HPDE6-E6E7 (cell line): Measurements from ENCODE around the gene MTUS2.

ENCODE experiments used
- DNase-seq: peaks from one replicate; pipeline ENCODE4 v3.0.0; 2011; ENCODE audit warnings: missing footprints; ENCODE audit errors: extremely low spot score

MTUS2 gene

GRCh38 chr13:29106651-29107050 lies 286.5 kb downstream of the MTUS2 start:
- no peak for DNase-seq

DNA sequence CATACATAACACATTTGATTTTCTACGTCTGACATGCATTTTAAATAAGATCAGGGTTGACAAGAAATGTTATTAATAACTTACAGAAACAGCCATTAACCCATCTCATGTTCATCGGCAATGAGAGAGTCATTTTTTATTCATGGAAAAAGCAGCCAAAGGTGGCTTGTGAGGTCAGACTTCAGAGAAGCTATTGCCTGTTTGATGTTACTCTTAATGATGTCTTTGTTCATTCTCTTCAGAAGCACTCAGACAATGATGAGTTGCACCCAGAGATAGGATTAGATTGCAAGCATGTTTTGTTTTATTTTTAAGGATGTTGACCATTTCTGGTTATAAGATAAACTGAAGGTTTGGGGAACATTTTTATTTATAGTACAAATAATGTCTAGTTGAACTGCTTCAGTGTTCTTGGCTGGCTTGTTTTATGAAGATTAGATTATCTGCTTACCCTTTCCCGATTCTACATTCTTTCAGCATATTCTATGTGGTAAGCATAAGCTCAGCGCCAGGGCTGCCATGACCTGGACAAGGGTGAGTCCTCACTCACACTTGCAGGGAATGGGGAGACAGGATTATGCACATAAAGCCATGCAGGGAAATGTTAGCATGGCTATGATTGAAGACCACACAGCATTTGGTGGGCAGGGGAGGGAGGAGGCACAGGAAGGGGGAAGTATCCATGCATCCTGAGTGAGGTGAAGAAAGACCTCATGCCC lies 288.1 kb downstream of the MTUS2 start:
- DNase-seq, result no peak

DNA sequence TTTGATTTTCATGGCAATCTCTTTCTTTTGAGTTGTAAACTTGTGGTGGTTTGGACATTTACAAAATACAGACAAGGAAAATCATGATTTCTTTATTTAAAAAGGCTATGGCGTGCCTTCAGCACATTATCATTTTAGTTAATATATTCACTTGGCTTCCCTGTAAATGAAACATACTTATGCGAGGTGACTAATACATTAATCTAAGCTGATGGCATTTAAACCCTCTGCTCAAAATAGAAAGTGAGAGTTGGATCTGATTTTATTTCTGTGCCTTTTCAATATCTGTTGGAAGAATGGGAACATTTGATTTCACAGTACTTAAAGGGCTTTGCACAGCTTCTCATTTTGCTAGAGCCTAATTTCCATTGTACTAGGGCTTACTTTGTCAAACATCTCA lies 289.8 kb downstream of the MTUS2 start:
- DNase-seq, result no peak

GRCh38 chr13:29111446-29111845 lies 291.3 kb downstream of the MTUS2 start:
- no peak for DNase-seq

DNA sequence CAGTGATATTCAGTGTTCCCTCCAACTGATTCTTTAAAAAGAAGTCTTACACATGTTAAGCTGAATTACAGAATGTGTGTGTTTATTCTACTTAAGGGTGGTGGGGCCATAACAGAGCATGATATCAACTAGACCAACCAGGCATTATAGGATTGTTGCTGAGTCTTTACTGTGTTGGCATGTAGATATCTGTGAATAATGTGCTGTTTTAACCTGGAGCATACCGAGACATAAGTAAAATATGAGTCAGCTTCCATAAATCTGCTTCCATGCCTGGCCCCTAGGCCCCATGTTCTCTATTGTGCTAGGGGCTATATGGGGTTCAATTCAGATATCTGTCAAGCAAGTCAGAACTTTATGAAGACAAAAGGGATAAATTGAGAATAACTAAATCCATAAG lies 295.7 kb downstream of the MTUS2 start:
- DNase-seq, result no peak

DNA sequence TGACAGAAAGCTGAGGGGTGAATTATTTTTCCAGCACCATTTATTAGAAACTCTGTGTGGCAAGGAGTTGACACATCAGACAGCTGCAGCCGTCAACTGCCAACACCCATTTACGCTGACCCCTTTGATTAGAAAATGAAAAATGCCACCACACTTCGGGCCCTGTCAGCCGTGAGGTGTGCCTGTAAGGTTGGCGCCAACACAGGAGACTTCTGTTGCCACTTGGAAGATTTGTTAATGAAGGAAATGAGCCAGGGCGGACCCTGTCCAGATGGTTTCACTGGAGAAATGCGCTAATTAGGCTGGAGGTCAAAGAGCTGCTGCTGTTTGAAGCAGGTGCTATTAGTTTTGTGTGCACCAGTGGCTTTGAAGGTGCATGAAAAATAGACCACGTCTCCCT lies 297.5 kb downstream of the MTUS2 start:
- DNase-seq, result no peak

DNA sequence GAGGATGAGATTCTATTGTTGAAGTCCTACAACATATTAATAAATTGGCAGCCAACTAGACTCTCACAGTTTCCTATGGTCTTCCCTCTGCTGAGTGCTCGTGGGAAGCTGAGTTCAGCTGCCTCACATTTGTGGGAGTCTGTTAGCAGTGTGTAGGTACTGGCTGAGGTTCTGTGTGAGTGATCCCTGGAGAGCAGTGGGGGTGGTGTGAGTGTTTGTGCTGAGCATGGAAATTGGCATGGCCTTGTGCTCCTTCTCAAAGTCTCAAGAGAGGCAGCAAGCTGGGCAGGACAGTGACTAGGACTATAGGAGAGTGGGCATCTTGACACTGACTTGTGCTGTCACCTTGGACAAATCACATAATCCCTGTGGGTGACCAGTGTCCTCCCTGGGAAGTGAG lies 298.3 kb downstream of the MTUS2 start:
- no peak for DNase-seq

DNA sequence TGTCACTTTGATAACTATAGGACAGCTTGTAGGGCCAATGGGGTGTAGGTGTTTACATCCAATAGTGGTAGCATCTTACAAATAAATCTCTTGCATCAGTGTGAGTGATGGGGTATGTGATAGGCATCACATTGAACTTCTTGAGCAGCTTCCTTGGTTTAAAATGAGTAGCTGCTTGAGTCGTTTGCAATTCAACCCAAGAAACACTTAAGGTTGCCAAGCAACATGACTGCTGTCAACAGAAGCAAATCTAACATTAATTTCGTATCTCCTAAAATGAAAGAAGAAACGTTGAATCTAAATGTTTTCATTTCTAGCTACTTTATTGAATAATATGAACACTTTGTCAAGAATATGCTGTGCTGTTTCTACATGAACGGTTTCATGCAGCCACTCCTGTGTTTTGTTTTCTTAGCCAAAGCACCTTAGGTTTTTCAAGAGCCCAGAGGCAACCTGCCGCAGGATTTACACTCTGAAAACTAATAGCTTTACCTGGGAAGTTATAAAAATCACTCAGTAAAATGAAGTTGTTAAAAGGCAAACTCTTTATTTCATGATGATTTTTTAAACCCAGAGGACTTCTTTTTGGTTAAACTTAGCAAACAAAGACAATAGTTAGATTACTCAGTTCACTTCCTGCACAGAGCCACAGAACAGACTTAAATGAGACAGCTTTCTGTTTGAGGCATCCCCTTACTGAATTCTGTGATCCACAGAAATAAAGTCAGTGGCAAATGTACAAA lies 305.2 kb downstream of the MTUS2 start:
- no peak for DNase-seq

DNA sequence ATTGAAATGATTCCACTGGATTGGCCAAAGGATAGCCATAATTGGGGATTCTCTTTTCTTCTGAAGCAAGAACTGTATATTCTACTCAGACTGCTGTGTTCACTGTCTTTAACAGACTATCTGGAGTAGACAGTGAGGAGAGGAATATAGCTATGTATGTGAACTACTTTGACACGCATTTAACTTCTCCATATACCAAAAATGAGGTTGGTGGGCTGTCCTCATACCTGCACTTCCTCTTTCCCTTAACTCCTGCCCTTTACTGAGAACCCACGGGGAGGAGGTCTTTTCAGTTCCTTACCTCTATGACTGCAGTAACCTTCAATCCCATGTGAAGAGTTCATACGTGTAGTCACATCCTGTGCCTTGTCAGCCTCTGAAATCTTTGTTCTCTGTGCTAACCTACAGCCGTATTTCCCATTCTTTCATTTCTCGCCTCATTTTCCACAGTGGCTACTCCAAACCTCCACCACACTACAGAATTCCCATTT lies 305.8 kb downstream of the MTUS2 start:
- no peak for DNase-seq

DNA sequence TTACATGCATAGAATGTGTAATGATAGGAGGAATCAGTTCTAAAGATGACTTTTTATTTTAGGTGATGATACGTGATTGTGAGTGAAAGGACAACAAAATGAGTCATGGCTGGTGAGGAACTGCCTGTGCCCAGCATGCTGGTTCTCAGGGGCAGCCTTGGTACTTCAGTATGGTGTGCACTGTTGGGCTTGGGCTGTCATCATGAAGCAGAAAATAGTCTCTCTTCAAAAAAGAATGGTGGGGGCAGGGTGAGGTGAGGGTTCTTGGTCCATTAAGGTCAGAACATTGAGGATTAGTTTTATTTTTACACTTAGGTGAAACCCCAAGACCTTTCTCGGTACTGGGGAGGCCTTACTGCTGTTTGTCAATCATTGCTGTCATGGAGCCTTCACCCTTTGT lies 309.5 kb downstream of the MTUS2 start:
- no peak for DNase-seq

DNA sequence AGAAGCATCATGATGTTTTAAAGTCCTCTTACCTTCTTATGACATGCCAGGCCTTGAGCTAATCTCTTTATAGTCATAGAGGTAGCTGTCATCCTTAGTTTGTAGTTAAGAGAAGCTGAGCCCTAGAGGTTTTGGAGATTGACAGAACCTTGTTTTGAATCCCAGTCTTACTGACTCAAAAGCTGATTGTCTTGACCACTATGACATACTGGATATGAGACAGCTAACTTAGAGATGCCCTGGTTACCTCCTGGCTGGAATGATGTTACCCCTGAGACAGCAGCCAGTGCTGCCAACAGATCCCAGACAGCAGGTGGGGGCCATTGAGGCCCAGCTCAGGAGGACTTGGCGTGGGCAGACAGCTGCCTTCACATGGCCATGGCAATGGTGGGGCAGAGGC lies 311.0 kb downstream of the MTUS2 start:
- no peak for DNase-seq

- DNase-seq, result no peak
Measured at GRCh38 chr13:29131881-29132668, 311.9 kb downstream of the MTUS2 start.

DNA sequence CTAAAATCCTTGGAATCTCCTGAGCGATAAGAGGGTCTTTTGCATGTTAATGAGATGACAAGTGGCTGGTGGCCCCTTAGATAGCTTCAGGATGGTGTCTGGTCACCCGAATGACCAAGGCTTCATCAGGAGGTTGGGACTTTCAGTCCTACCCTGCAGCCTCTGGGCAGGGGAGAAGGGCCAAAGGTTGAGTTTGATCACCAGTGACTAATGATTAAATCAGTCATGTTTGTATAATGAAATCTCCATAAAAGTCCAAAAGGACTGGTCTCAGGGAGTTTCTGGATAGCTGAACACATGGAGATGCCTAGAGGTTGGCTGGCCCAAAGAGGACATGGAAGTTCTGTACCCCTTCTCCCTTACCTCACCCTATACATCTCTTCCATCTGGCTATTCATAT lies 316.2 kb downstream of the MTUS2 start:
- DNase-seq, result no peak

DNA sequence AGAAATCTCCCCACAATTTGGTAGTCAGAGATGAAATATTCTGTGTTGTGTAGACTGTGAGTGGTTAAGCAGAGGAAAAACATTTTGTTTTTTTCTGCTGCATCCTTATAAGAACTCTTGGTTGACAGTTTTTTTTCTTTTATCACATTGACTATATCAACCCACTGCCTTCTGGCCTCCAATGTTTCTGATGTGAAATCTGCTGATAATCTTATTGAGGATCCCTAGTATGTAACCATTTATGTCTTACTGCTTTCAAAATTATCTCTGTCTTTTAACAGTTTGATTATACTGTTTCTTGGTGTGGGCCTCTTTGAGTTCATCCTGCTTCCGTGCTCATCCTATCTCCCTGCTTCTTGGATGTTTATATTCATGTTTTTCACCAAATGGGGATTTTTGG lies 316.9 kb downstream of the MTUS2 start:
- no peak for DNase-seq

GRCh38 chr13:29137995-29138394 lies 317.9 kb downstream of the MTUS2 start:
- no peak for DNase-seq

GRCh38 chr13:29140277-29140676 lies 320.1 kb downstream of the MTUS2 start:
- DNase-seq, result no peak

GRCh38 chr13:29143847-29144246 lies 323.7 kb downstream of the MTUS2 start:
- DNase-seq, result no peak

DNA sequence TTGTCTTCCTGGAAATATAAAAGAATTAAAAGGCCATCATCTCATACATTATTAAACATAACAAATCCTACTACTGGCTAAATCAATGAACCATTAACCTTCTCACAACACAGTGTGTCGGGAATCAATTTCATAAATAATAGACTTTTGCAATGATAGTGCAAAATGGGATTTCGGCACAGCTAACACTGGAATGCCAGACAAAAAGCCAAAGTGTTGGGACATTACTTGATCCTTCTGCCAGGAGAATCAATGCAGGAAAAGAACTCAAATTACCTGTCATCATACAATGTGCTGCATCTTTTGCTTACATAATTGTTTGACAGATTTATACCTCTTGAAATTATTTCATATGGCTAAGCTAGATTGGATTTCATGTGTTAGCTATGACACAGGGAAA lies 334.3 kb downstream of the MTUS2 start:
- DNase-seq, result no peak

DNA sequence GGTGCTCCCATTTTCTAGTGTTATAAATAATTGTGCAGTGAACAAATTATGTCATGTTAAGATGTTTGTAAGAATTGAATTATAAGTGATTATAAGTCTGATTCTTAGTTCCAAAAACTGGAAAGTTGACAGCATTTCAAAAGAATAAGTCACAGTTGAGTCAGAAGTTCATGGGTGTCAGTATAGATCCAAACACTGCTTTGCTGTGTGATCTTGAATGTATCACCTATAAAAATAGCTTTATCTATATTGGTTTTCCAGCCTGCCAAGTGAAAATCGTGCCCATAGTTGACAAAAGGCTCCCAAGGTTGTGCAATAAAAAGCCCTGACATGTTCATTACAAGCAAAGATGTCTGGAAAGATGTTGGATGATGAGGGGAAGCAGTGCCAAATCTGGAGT lies 336.0 kb downstream of the MTUS2 start:
- DNase-seq, result no peak

DNA sequence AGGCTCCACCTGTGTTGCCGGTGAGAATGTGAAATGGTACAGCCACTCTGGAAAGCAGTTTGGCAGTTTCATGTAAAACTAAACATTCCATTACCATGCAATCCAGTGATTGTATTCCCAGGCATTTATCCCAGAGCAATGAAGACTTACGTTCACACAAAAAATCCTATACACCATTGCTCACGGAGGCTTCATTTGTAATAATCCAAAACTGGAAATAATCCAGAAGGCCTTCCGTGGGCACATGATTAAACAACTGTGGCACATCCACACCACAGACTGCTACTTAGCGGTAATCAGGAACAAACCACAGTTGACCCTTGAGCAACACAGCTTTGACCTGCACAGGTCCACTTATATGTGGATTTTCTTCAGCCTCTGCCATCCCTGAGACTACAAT lies 339.7 kb downstream of the MTUS2 start:
- no peak for DNase-seq

GRCh38 chr13:29160862-29161261 lies 340.7 kb downstream of the MTUS2 start:
- DNase-seq, result no peak

DNA sequence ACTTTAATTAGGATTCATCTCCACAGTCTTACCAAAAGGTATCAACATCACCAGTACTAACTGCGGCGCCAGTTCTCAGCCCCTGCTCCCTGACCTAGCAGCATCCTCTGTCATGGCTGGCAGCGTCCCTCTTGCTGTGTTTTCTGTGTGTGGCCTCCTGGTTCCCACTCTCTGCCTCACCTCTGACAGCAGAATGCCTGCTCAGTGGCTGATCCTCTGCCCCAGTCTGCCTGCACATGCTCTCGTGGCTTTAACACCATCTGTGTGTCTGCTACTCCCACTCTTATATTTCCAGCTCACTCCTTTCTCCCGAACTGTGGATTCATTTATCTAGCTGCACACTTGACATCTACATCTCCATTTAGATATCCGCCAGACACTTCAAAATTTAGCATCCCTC lies 341.5 kb downstream of the MTUS2 start:
- no peak for DNase-seq
